NK-92 (cell line): Measurements from ENCODE around the gene SETD5.
A peak's percentile ranks its signal among the peaks of the same experiment; 100 is the strongest.

Experiments
- DNase-seq: peaks from one replicate; lab custom pipeline; 2025; ENCODE audit not compliant: unreplicated experiment; lab: John Stamatoyannopoulos, UW

The SETD5 gene

GRCh38 chr3:9388562-9389272 is 8.7 kb upstream of the SETD5 start:
- no peak for DNase-seq

GRCh38 chr3:9390265-9390888 is 7.0 kb upstream of the SETD5 start:
- no peak for DNase-seq

- DNase-seq = no peak
These were observed 5.4 kb upstream of the SETD5 start for GRCh38 chr3:9392041-9392440.

DNA sequence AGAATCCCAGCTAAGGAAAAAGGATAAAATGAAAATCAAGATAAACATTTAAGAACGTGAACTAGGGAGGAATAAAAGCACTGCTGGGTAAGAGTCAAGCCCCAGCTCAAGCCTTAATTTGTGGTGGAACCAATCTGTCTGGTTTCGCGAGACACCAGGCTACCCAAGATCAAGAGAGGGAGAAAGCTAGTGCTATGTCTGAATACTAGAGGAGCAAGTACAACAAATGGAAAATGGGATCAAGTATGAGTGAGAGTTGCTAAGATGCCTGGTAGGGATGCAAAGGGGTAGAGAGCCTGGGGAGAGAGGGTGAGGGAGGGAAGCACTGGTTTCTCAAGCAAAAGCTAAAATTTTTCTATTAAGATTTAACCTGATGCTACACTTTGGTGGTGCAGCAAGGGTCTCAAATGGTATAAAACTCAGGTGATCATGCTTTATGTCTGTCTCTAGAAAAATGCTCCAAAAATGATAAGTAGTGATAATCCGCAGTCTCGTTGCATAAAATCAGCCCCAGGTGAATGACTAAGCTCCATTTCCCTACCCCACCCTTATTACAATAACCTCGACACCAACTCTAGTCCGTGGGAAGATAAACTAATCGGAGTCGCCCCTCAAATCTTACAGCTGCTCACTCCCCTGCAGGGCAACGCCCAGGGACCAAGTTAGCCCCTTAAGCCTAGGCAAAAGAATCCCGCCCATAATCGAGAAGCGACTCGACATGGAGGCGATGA is 1.7 kb upstream of the SETD5 start:
- DNase-seq = no peak

- peak; percentile 37 for DNase-seq
These were observed 1.1 kb upstream of the SETD5 start for GRCh38 chr3:9396301-9396631.

DNA sequence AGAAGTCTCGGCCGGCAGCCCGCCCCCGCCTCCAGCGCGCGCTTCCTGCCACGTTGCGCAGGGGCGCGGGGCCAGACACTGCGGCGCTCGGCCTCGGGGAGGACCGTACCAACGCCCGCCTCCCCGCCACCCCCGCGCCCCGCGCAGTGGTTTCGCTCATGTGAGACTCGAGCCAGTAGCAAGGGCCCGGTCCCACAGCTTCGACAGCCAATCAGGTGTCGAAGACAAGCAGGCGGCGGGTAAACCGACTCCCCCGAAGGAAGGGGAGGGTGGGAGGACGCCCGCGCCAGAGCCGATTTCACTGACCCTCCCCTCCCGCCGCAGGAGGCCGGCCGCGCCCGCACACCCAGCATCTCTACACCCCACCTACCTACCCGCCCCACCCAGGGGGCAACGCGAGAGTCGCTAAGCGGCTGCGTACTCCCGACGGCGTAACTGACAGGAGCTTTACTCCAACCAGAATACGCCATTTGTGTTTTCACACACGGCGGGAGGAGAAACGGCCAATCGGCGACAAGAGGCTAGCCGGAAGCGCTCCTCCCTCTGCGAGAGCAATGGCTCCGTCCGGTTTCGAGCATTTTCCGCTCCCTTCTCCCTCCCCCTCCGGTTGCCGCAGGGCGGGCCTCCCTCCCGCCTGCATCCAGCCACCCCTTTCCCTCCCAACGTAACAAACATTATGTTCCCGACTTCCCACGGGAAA is 633 bp upstream of the SETD5 start:
- peak; percentile 90 for DNase-seq

DNA sequence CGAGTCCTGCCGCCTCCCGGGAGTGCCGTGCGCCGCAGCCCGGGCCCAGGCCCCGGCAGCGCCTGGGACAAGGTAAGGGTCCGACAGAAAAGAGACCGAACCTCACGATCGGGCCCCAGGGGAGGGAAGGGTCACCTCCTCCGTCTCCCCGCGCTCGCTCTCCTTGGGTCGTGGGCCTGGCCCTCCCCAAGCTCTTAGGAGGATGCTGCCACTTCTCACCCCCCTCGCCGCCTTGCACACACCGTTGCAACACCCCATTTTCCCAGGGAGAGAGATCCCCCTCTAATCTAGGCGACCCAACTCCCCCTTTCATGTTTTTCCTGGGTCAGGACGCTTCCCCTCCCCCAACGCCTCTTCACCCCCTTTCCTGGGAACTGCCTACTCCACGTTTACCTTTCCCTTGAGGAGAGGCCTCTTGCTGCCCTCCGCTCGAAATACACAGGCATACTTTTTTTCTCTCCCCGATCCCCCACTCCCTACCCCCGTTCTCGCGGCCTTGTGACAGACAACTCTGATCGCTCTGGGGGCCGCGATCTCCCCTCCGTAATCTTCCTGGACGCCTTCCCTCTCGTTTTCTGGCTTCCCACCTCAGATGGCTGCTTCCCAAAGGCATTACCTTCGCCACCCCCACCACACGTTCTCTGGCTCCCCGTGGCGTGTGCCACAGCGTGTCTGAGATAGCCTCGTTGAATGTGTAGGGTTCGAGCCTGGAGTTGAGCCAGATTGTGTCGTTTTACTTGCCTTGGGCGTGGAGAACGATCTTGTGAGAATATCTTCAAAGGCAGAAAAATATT is 688 bp downstream of the SETD5 start:
- DNase-seq = no peak

GRCh38 chr3:9398700-9399336 is 1.4 kb downstream of the SETD5 start:
- DNase-seq = no peak

DNA sequence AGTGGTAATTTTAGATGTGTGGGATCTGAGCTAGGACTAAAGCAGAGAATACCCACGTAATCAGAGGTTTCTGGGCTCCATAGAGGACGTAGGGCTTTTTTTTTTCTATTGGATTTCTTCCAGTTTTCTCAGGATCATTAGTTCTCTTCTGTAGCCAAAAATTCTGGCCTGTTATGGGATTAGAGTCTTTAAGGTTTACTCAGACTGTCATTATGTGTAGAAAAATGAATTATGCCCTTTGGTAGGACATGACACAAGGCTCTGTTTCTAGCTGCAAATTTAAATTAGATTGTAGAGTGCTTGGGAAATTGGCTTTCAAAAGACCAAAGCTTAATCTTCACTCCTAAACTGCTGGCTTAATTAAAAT is 1.9 kb downstream of the SETD5 start:
- no peak for DNase-seq

DNA sequence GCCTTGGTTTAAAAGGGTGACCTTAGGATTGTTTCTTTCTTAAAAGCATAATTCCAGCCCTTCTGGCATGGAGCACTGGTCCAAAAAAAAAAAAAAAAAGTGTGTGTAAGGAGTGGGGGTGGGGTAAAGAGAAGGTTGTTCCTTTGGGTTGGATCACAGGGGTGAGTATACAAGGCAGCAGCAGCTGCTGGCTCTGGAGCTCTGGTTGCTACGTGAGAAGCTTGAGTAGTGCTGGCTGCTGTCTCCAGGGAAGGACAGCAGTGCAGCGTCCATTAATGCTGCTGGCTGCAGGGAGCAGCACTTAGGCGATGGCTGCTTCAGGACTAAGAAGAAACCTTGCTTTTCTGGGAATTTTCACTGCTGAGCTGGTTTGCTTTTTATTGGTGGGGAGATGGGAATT is 2.3 kb downstream of the SETD5 start:
- no peak for DNase-seq

- DNase-seq = no peak
These were observed 3.2 kb downstream of the SETD5 start for GRCh38 chr3:9400616-9401015.

- no peak for DNase-seq
These were observed 4.6 kb downstream of the SETD5 start for GRCh38 chr3:9401986-9402385.

- DNase-seq = no peak
These were observed 5.2 kb downstream of the SETD5 start for GRCh38 chr3:9402410-9403228.

DNA sequence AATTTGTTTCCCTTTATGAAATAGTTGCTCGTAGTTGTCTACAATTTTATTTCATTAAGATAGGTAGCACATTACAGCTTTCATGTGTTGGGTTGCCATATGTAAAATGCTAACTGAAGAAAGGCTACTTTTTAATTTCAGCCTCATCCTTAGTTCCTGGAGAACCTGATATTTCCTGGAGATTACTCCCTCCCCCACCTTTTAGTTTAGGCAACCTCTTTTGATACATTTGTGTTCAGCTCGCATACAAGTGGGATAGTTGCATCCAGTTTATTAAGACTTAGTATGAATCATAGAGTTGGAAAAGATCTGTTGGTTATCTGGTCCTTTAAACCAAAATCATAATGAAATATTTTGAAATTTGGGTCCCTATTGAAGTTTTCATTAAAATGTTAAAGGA is 6.0 kb downstream of the SETD5 start:
- DNase-seq = no peak

DNA sequence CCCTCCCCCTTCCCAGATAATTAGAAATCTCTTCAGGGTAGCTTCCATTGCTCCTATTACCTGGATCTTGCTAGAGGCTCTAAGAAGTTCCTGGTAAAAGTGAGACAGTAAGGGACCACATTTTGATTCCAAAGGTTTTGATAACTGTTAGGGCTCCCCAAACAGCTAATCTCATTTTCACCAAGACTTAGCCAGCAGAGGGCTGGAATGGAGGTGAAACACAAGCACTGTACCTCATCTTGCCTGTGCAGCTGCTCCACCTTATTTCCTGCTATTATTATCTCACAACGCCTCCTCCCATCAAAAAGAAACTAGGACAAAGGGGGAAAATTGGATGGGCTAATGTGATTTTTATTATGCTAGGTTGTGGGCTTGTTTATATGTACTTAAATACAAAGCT is 7.3 kb downstream of the SETD5 start:
- DNase-seq = no peak

DNA sequence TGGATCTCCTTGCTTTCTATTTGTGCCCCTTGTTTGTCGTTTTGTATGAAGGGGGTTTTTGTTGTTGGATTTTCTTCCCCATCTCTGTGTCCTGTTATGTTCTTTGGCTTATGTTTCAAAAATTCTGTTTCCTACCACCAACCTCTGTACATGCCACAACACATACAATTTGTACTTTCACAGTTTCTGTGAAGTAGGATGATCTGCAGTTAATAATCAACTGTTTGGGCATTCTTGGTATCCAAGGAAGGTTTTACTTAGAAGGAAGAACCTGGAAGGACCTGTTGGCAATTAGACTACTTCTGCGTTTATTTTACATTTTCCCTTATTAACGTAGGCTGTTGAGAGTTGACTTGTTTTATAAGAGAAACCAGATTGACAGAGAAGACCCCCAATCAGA is 8.3 kb downstream of the SETD5 start:
- DNase-seq = no peak

- DNase-seq = no peak
These were observed 9.6 kb downstream of the SETD5 start for GRCh38 chr3:9406856-9407626.

DNA sequence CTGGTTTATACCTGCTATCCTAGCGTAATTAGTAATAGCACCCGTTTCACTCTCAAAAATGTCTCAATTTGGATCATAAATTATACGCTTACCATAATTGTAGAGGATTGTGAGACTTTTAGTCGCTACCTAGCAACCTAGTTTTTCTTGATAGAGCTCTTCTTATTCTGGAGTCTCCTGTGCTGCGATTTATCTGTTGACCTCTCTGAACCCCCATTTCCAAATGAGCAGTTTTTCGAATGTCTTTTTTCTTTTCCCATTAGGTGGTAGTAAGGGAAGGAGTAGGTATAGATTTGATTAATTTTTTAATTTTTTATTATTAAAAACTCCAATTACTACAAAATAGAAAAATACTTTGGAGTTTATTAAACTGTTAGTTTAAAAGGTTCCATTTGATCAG is 10.6 kb downstream of the SETD5 start:
- no peak for DNase-seq

GRCh38 chr3:9408546-9408945 is 11.1 kb downstream of the SETD5 start:
- DNase-seq = no peak
